A549 treated with AZD2906 at 1 μM for 4 hours (cell line): ENCODE measurements around the gene FZD2. TPM values are rescaled to one million over a fixed set of nuclear protein-coding genes. Genes with fewer than 3 reads are reported as not detected.

Experiments
- total RNA-seq: library from RNA; stranded (reverse); fragments of 200-300 nt; extraction: Qiagen RNA extraction; gene quantifications from 5 replicates; pipeline ENCODE4 v1.2.3, GENCODE V29; 2022

FZD2 gene
- total RNA-seq, result 23.6 to 37.5 TPM (median 34.8 TPM) in 5 replicates

DNA sequence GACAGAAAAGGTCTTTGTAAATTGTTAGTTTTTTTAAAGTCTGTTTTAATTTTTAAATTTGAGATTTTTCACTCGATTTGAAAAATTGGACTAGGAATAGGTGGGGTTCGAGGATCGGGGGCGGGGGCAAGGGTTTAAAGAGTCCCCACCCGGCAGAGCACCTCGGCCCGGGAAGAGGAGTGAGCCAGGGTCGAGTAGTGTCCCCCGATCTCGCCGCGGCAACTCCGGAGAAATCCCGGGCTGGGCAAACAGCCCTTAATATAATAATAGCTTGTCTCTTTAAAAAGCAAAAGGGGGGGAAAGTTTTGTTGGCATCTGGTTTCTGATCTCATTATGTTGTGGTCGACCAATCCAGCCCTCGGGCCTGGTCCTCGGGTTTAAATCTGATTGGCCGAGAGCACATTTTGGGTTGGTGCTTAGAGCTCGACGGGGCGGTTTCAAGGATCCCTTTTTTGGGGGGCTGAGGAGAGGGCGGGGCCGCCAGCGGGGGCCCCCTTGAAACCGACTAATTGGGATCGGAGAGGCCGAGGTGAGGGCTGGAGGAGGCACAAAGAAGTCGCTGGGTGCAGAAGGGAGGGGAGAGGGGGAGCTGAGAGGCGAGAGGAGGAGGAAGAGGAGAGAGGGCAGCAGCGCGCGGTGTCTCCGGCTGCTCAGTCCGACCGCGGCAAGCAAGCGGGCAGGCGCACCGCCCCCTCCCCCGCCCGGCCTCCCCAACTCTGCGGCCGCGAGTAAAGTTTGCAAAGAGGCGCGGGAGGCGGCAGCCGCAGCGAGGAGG lies at the start of gene FZD2:
Gene FZD2 (plus strand): TSS at position 653 of the 775 bp plus-strand sequence. CDS start 205 bp downstream, outside the sequence.

Other genes starting within 250 kb of the FZD2 start
- gene RUNDC3A, start 248.9 kb upstream of the FZD2 start, total RNA-seq, result 0.82 to 1.5 TPM (median 0.88 TPM) in 5 replicates
- gene SLC25A39, start 232.7 kb upstream of the FZD2 start, total RNA-seq, result 145 to 205 TPM (median 196 TPM) in 5 replicates
- gene GRN, start 212.2 kb upstream of the FZD2 start, total RNA-seq, result 224 to 253 TPM (median 236 TPM) in 5 replicates
- 2.8 to 4.8 TPM (median 3.5 TPM) in 5 replicates for gene FAM171A2, start 193.6 kb upstream of the FZD2 start, total RNA-seq
- gene ITGA2B, start 167.8 kb upstream of the FZD2 start, total RNA-seq, result 1.0 to 1.5 TPM (median 1.3 TPM) in 5 replicates
- gene GPATCH8, start 54.1 kb upstream of the FZD2 start, total RNA-seq, result 16.8 to 25.1 TPM (median 20.3 TPM) in 5 replicates
- gene MEIOC, start 99.0 kb downstream of the FZD2 start, total RNA-seq, result 1.5 to 3.3 TPM (median 2.5 TPM) in 5 replicates
- gene CCDC43, start 132.3 kb downstream of the FZD2 start, total RNA-seq, result 23.5 to 38.0 TPM (median 26.7 TPM) in 5 replicates
- gene DBF4B, start 151.2 kb downstream of the FZD2 start, total RNA-seq, result 22.2 to 25.4 TPM (median 23.0 TPM) in 5 replicates
- 1.8 to 2.6 TPM (median 1.9 TPM) in 5 replicates for gene ADAM11, start 201.5 kb downstream of the FZD2 start, total RNA-seq